Measurements from ENCODE around the gene XRCC5. TPM values are rescaled to one million over a fixed set of nuclear protein-coding genes. Genes with fewer than 3 reads are reported as not detected.
"Not testable (repeated sequence)": the region's sequence is repeated elsewhere in the genome, so short reads cannot be mapped to it uniquely, and the experiment has no call there.

Gene XRCC5
- total RNA-seq, 4 donors from 2014 or later: 113 to 149 (median 137) TPM

GRCh38 chr2:216074380-216074779, 34.8 kb upstream of the XRCC5 start:
- no peak overlapping the region for H3K4me3 ChIP-seq
- no peaks in the 10 kb centered on the region for H3K9me3 ChIP-seq
- TF ChIP-seq CTCF (IDR thresholded peaks at IDR 0.05): no peak
- TF ChIP-seq POLR2AphosphoS5 (IDR thresholded peaks at IDR 0.05): no peak
- 73% methylated on average over 1 of the region's 1 CpG for WGBS
- peaks cover 0 to 16% (median 4%) of the 10 kb centered on the region in 4 donors for H3K36me3 ChIP-seq
- H3K27ac ChIP-seq (replicated peaks in 1 of 4): no peak overlapping the region
- no peak for DNase-seq (ENCODE audit: extremely low spot score)
- intact Hi-C loops (cut with DNase I): no loop called here
- no peaks in the 10 kb centered on the region for H3K4me1 ChIP-seq
- H3K27me3 ChIP-seq: no peaks in the 10 kb centered on the region

- intact Hi-C loops (cut with DNase I): no loop called here
- WGBS: 83% methylated on average over 1 of the region's 1 CpG
- Histone ChIP-seq H3K27ac (replicated peaks in 1 of 4) (no peak overlapping the region), H3K4me1 (no peaks in the 10 kb centered on the region), H3K4me3 (no peak overlapping the region), H3K27me3 (no peaks in the 10 kb centered on the region), H3K9me3 (no peaks in the 10 kb centered on the region), H3K36me3 (peaks cover 0 to 16% (median 4%) of the 10 kb centered on the region in 4 donors)
- no peak for DNase-seq (ENCODE audit: extremely low spot score)
- TF ChIP-seq EP300 (IDR thresholded peaks at IDR 0.05) (no peak), POLR2AphosphoS5 (IDR thresholded peaks at IDR 0.05) (no peak), POLR2A (IDR thresholded peaks at IDR 0.05; ENCODE audit: low read depth) (no peak), CTCF (IDR thresholded peaks at IDR 0.05) (no peak)
These were observed 34.4 kb upstream of the XRCC5 start for GRCh38 chr2:216074794-216075193.

- Histone ChIP-seq H3K27me3 (no peaks in the 10 kb centered on the region), H3K4me1 (peaks cover 0 to 8% (median 5%) of the 10 kb centered on the region in 4 donors), H3K36me3 (peaks cover 0 to 16% (median 4%) of the 10 kb centered on the region in 4 donors), H3K4me3 (no peak overlapping the region), H3K9me3 (no peaks in the 10 kb centered on the region), H3K27ac (replicated peaks in 1 of 4) (no peak overlapping the region)
- WGBS: 92% methylated on average over 6 of the region's 6 CpGs
- no peak for DNase-seq (ENCODE audit: extremely low spot score)
- intact Hi-C loops (cut with DNase I): no loop called here
- TF ChIP-seq EP300 (IDR thresholded peaks at IDR 0.05) (no peak), CTCF (IDR thresholded peaks at IDR 0.05) (no peak), POLR2A (IDR thresholded peaks at IDR 0.05; ENCODE audit: low read depth) (no peak), POLR2AphosphoS5 (IDR thresholded peaks at IDR 0.05) (no peak)
These were observed 33.4 kb upstream of the XRCC5 start for GRCh38 chr2:216075510-216076485.

GRCh38 chr2:216078776-216079175, 30.4 kb upstream of the XRCC5 start:
- TF ChIP-seq POLR2A (IDR thresholded peaks at IDR 0.05; ENCODE audit: low read depth) (no peak), POLR2AphosphoS5 (IDR thresholded peaks at IDR 0.05) (no peak), EP300 (IDR thresholded peaks at IDR 0.05) (no peak)
- Histone ChIP-seq H3K4me1 (peaks cover 11 to 23% (median 20%) of the 10 kb centered on the region in 4 donors), H3K4me3 (no peak overlapping the region), H3K36me3 (peaks cover 0 to 15% (median 0%) of the 10 kb centered on the region in 4 donors), H3K9me3 (peaks cover 0 to 3% (median 0%) of the 10 kb centered on the region in 4 donors), H3K27ac (replicated peaks in 1 of 4) (no peak overlapping the region), H3K27me3 (no peaks in the 10 kb centered on the region)
- DNase-seq (ENCODE audit: extremely low spot score): no peak
- WGBS: 88% methylated on average over 1 of the region's 1 CpG
- intact Hi-C loops (cut with DNase I): no loop called here

GRCh38 chr2:216080048-216080447, 29.1 kb upstream of the XRCC5 start:
- 98% methylated on average over 10 of the region's 10 CpGs for WGBS
- H3K27ac ChIP-seq (replicated peaks in 1 of 4); H3K4me3 ChIP-seq; H3K9me3 ChIP-seq; DNase-seq (ENCODE audit: extremely low spot score); intact Hi-C loops (cut with DNase I); H3K27me3 ChIP-seq; H3K36me3 ChIP-seq: not testable (repeated sequence)
- peaks cover 11 to 23% (median 20%) of the 10 kb centered on the region in 4 donors for H3K4me1 ChIP-seq
